NT2/D1 (cell line): ENCODE measurements around the gene SUOX.

ENCODE experiments used
- DNase-seq: peaks from one replicate; pipeline ENCODE4 v3.0.0-alpha.2; 2011; ENCODE audit warnings: low read depth, low spot score
- H3K27me3 ChIP-seq: 2 replicates; pipeline ENCODE4 v1.6.0; 2011; ENCODE audit warnings: mild to moderate bottlenecking; ENCODE audit not compliant: insufficient read length, insufficient read depth
- H3K36me3 ChIP-seq: 2 replicates; pipeline ENCODE4 v1.6.1; 2011; ENCODE audit warnings: mild to moderate bottlenecking, low read length, mixed read lengths; ENCODE audit not compliant: insufficient read depth, insufficient read length
- H3K4me1 ChIP-seq: 2 replicates; pipeline ENCODE4 v1.5.1; 2011; ENCODE audit not compliant: insufficient read depth, insufficient read length
- H3K4me3 ChIP-seq: 2 replicates; pipeline ENCODE4 v1.5.1; 2011; ENCODE audit warnings: low read depth; ENCODE audit not compliant: insufficient read length
- H3K9ac ChIP-seq: 2 replicates; pipeline ENCODE4 v1.6.0; 2011; ENCODE audit warnings: low read depth; ENCODE audit not compliant: insufficient read length
- H3K9me3 ChIP-seq: 2 replicates; pipeline ENCODE4 v1.5.1; 2011; ENCODE audit warnings: mild to moderate bottlenecking, low read length; ENCODE audit not compliant: insufficient read depth
- SUZ12 ChIP-seq: IDR thresholded peaks from 2 replicates; pipeline ENCODE4 v1.6.1; 2011; ENCODE audit not compliant: insufficient read length, insufficient read depth; ENCODE audit errors: extremely low read depth
- YY1 ChIP-seq: IDR thresholded peaks from 2 replicates; pipeline ENCODE4 v1.6.1; 2011; ENCODE audit not compliant: insufficient read length, insufficient read depth
- ZNF274 ChIP-seq: IDR thresholded peaks from 2 replicates; pipeline ENCODE4 v1.6.1; 2011; ENCODE audit warnings: mild to moderate bottlenecking, low read depth, low read length

The SUOX gene

GRCh38 chr12:56029666-56030293, 32.7 kb downstream of the SUOX start:
- Histone ChIP-seq H3K4me3 (no peak overlapping the region), H3K9ac (no peak overlapping the region), H3K36me3 (peaks cover 51% of the 10 kb centered on the region), H3K4me1 (peaks cover 3% of the 10 kb centered on the region), H3K27me3 (no peaks in the 10 kb centered on the region), H3K9me3 (no peaks in the 10 kb centered on the region)
- DNase-seq = no peak
- TF ChIP-seq YY1 (no peak), SUZ12 (no peak), ZNF274 (no peak)

DNA sequence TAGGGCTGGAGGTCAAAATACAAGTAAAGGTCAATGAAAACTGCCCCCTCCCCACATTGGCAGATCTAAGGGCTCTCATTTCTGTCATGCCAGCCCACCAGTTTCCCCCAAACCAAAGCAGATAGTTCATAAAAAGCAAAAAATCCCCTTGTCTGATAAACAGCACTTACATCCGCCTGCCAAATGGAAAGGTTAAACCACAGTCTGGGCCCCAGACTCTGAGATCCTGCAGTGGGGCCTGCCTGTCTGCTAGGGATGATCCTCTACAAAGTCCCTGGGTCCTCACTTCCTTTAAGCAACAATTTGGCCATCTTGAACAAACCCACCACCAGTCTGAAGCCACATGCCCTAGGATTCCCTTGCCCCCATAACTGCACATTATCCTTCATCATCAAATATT, 34.9 kb downstream of the SUOX start:
- DNase-seq = no peak
- no peak for TF ChIP-seq ZNF274
- no peak for TF ChIP-seq SUZ12
- no peak for TF ChIP-seq YY1
- no peaks in the 10 kb centered on the region for H3K9me3 ChIP-seq
- no peaks in the 10 kb centered on the region for H3K27me3 ChIP-seq
- H3K9ac ChIP-seq = no peak overlapping the region
- H3K4me3 ChIP-seq = no peak overlapping the region
- H3K4me1 ChIP-seq = peaks cover under 1% of the 10 kb centered on the region
- peaks cover 51% of the 10 kb centered on the region for H3K36me3 ChIP-seq

DNA sequence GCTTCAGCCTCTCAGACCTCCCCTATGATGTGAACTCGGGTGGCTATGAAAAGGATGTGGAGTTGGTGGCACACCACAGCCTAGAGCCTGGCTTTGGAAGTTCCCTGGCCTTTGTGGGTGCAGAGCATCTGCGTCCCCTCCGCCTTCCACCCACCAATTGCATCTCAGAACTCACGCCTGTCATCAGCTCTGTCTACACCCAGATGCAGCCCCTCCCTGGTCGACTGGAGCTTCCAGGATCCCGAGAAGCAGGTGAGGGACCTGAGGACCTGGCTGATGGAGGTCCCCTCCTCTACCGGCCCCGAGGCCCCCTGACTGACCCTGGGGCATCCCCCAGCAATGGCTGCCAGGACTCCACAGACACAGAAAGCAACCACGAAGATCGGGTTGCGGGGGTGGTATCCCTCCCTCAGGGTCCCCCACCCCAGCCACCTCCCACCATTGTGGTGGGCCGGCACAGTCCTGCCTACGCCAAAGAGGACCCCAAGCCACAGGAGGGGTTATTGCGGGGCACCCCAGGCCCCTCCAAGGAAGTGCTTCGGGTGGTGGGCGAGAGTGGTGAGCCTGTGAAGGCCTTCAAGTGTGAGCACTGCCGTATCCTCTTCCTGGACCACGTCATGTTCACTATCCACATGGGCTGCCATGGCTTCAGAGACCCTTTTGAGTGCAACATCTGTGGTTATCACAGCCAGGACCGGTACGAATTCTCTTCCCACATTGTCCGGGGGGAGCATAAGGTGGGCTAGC, 37.7 kb downstream of the SUOX start:
- H3K9me3 ChIP-seq = no peaks in the 10 kb centered on the region
- TF ChIP-seq SUZ12 (no peak), YY1 (no peak), ZNF274 (no peak)
- H3K36me3 ChIP-seq = peaks cover 41% of the 10 kb centered on the region
- no peak overlapping the region for H3K9ac ChIP-seq
- no peaks in the 10 kb centered on the region for H3K27me3 ChIP-seq
- no peaks in the 10 kb centered on the region for H3K4me1 ChIP-seq
- H3K4me3 ChIP-seq = no peak overlapping the region
- DNase-seq = no peak

DNA sequence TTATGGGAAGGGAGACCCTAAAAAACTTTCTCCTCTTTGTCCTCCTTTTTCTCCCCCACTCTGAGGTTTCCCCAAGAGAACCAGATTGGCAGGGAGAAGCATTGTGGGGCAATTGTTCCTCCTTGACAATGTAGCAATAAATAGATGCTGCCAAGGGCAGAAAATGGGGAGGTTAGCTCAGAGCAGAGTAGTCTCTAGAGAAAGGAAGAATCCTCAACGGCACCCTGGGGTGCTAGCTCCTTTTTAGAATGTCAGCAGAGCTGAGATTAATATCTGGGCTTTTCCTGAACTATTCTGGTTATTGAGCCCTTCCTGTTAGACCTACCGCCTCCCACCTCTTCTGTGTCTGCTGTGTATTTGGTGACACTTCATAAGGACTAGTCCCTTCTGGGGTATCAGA, 40.1 kb downstream of the SUOX start:
- TF ChIP-seq ZNF274 = no peak
- no peaks in the 10 kb centered on the region for H3K27me3 ChIP-seq
- H3K9ac ChIP-seq = peak overlapping the region; percentile 17
- DNase-seq = no peak
- H3K4me3 ChIP-seq = no peak overlapping the region
- H3K36me3 ChIP-seq = peaks cover 33% of the 10 kb centered on the region
- H3K9me3 ChIP-seq = no peaks in the 10 kb centered on the region
- no peaks in the 10 kb centered on the region for H3K4me1 ChIP-seq

GRCh38 chr12:56038022-56038655, 41.1 kb downstream of the SUOX start:
- no peak for DNase-seq
- Histone ChIP-seq H3K36me3 (peaks cover 33% of the 10 kb centered on the region), H3K4me3 (no peak overlapping the region), H3K4me1 (no peaks in the 10 kb centered on the region), H3K27me3 (no peaks in the 10 kb centered on the region), H3K9ac (no peak overlapping the region), H3K9me3 (no peaks in the 10 kb centered on the region)
- TF ChIP-seq ZNF274 (no peak), SUZ12 (no peak), YY1 (no peak)

DNA sequence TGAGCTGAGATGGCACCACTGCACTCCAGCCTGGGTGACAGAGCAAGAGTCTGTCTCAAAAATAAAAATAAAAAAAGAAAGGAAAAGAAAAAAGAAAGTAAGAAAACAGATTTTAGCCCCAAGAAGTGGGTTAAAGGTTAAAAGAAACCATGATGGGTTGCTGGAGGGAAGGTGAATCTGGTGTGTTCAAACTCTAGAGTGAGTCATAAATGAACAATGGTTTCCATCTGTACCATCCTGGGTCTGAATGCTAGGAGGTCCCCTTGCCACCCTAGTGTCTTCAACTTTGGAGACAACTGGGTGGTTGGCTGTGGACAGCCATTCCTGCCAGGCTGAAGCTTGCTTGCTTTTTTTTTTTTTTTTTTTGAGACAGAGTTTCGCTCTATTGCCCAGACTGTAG, 43.1 kb downstream of the SUOX start:
- Histone ChIP-seq H3K36me3 (peaks cover 39% of the 10 kb centered on the region), H3K9ac (no peak overlapping the region)

DNA sequence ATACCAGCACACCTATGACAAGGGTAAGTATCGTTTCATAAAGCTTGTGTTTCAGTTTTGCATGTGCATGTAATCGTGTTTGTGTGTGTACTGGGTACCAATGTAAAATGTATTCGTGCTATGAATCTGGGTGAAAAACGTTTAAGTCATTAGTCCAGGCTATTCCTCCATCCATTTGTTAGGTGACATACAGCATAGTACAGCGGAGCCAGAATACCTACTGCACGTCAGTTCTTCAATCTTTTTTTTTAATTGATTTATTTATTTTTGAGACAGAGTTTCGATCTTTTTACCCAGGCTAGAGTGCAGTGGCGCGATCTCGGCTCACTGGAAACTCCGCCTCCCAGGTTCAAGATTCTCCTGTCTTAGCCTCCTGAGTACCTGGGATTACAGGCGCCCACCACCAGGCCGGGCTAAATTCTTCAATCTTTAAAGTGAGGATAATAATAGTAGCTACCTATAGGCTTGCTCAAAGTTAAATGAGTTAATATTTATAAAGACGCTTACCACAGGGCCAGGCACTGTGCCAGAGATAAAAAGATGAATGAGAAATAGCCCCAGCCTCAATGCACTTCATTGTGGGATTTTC, 44.0 kb downstream of the SUOX start:
- Histone ChIP-seq H3K9me3 (no peaks in the 10 kb centered on the region), H3K4me1 (no peaks in the 10 kb centered on the region), H3K9ac (peak overlapping the region; percentile 70), H3K36me3 (peaks cover 37% of the 10 kb centered on the region), H3K27me3 (no peaks in the 10 kb centered on the region), H3K4me3 (peak overlapping the region; percentile 33)
- no peak for DNase-seq
- no peak for TF ChIP-seq SUZ12
- TF ChIP-seq YY1 = peak; percentile 11

More for the DNA sequence above, 43.1 kb downstream of the SUOX start:
- H3K9me3 ChIP-seq = no peaks in the 10 kb centered on the region
- no peak for DNase-seq
- H3K4me1 ChIP-seq = no peaks in the 10 kb centered on the region
- no peaks in the 10 kb centered on the region for H3K27me3 ChIP-seq
- H3K4me3 ChIP-seq = no peak overlapping the region
- TF ChIP-seq ZNF274 = no peak
- TF ChIP-seq YY1 = no peak
- TF ChIP-seq SUZ12 = no peak
